Neutrophil (primary cell): Measurements from ENCODE around the gene CD248.

ENCODE experiments used
- H3K27ac ChIP-seq: fragments of 200-600 bp; sonication (generic); 2 replicates; pipeline ENCODE4 v1.5.1; 2016; ENCODE audit warnings: mild to moderate bottlenecking, moderate library complexity
- H3K27me3 ChIP-seq: fragments of 200-600 bp; sonication (generic); 2 replicates; pipeline ENCODE4 v1.6.0; 2016; ENCODE audit warnings: mild to moderate bottlenecking
- H3K36me3 ChIP-seq: fragments of 200-600 bp; sonication (generic); 2 replicates; pipeline ENCODE4 v1.5.1; 2017
- H3K4me1 ChIP-seq, 2 experiments: fragments of 200-600 bp in 1 of 2; sonication (generic) in 1 of 2; 1 replicate in 1 of 2; 2 replicates in 1 of 2; pipeline versions ENCODE4 v1.5.1 to v1.6.1; 2013 to 2016; ENCODE audit warnings: low read depth in 1 of 2, low read length in 1 of 2, mild to moderate bottlenecking in 1 of 2, moderate library complexity in 1 of 2; ENCODE audit not compliant: control insufficient read depth in 1 of 2, insufficient read depth in 1 of 2
- H3K4me3 ChIP-seq, 2 experiments: fragments of 200-600 bp in 1 of 2; sonication (generic) in 1 of 2; 1 replicate in 1 of 2; 2 replicates in 1 of 2; pipeline ENCODE4 v1.5.1; 2013 to 2016; ENCODE audit warnings: low read depth in 1 of 2, low read length in 1 of 2, mild to moderate bottlenecking in 1 of 2, moderate library complexity in 1 of 2
- H3K9me3 ChIP-seq: fragments of 200-600 bp; sonication (generic); 2 replicates; pipeline ENCODE4 v1.5.1; 2016
- TF ChIP-seq, protein P1 (sequence below): fragments of 200-600 bp; sonication (generic); IDR thresholded peaks from 2 replicates; pipeline ENCODE4 v1.5.1; 2016; ENCODE audit warnings: antibody characterized with exemption

The CD248 gene

DNA sequence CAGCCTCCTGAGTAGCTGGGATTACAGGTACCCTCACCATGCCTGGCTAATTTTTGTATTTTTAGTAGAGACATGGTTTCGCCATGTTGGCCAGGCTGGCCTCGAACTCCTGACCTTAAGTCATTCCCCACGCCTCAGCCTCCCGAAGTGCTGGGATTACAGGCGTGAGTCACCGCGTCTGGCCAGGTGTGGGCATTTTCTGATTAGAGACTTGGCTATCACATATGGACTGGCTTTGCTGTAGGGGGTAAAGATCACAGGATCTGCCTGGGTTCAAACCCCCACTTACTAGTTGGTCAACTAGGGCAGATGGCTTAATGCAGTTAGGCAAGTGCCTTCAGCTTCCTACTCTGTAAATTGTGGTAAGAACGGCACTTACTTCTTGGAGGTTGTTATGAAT is 6.5 kb downstream of the CD248 start:
- H3K27me3 ChIP-seq: peaks cover 66% of the 10 kb centered on the region
- TF ChIP-seq, protein P1, sequence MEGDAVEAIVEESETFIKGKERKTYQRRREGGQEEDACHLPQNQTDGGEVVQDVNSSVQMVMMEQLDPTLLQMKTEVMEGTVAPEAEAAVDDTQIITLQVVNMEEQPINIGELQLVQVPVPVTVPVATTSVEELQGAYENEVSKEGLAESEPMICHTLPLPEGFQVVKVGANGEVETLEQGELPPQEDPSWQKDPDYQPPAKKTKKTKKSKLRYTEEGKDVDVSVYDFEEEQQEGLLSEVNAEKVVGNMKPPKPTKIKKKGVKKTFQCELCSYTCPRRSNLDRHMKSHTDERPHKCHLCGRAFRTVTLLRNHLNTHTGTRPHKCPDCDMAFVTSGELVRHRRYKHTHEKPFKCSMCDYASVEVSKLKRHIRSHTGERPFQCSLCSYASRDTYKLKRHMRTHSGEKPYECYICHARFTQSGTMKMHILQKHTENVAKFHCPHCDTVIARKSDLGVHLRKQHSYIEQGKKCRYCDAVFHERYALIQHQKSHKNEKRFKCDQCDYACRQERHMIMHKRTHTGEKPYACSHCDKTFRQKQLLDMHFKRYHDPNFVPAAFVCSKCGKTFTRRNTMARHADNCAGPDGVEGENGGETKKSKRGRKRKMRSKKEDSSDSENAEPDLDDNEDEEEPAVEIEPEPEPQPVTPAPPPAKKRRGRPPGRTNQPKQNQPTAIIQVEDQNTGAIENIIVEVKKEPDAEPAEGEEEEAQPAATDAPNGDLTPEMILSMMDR: no peak
- H3K4me3 ChIP-seq: no peak overlapping the region
- H3K9me3 ChIP-seq: no peaks in the 10 kb centered on the region
- no peak overlapping the region for H3K27ac ChIP-seq
- H3K36me3 ChIP-seq: no peaks in the 10 kb centered on the region
- H3K4me1 ChIP-seq: peaks cover 16 to 22% of the 10 kb centered on the region in 2 experiments

DNA sequence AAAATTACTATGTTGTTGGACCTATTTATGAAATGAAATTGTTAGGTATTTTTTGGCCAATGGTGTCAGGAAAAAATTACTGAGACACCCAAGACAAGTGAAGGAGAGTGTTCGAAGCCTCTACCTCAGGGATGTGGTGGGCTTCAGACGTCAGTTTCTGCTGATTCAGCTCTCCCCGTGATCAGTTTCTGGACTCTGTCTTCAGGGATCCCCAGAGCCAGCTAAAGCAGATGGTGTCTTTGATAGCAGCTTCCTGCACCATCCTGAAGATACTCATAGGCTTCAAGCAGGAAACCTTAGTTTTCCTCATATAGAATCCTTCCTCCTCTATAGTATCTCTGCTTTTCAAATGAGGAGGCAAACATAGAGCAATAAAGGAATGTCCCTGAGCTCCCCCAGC is 7.4 kb downstream of the CD248 start:
- Histone ChIP-seq H3K27ac (no peak overlapping the region), H3K9me3 (no peaks in the 10 kb centered on the region), H3K36me3 (no peaks in the 10 kb centered on the region), H3K4me1 (peaks cover 16 to 22% of the 10 kb centered on the region in 2 experiments), H3K4me3 (no peak overlapping the region), H3K27me3 (peaks cover 58% of the 10 kb centered on the region)
- TF ChIP-seq, protein P1: no peak

DNA sequence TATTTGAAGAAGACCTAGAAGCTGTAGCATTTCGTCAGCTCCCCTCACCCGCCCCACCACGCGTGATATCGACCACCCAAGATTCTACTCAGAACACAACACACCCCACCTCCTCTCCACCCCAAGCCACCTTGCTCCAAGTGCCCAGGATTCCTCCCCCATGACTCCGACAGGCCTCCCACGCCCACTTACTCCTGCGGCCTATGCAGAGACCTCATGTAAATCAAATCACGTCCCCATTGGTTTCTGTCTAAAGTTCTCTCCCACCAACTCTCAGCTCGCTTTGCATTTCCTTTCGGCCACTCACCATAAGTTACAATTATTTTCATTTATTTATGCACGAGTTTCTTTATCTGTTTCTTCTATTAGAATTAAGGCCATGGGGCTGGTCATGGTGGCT is 14.2 kb downstream of the CD248 start:
- H3K4me1 ChIP-seq: no peaks in the 10 kb centered on the region
- no peak overlapping the region for H3K27ac ChIP-seq
- H3K27me3 ChIP-seq: peaks cover 9% of the 10 kb centered on the region
- no peaks in the 10 kb centered on the region for H3K9me3 ChIP-seq
- H3K36me3 ChIP-seq: no peaks in the 10 kb centered on the region
- TF ChIP-seq, protein P1: no peak
- H3K4me3 ChIP-seq: no peak overlapping the region

DNA sequence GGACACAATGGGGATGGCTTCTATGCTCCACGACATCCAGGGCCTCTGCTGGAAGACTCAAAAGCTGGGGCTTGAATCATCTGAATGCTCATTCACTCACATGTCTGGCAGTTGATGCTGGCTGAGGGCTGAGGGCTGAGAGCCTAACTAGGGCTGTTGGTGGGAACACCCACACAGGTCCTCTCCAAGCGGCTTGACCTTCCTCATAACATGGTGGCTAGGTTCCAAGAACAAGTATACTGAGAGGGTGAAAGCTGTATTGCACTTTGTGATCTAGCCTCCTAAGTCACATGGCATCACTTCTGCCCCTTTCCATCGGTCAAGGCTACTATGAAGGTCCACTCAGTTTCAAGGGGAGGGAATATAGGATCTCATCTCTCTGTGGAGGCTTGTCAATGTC is 17.7 kb downstream of the CD248 start:
- no peak overlapping the region for H3K27ac ChIP-seq
- H3K36me3 ChIP-seq: no peaks in the 10 kb centered on the region
- H3K4me1 ChIP-seq: no peaks in the 10 kb centered on the region
- H3K9me3 ChIP-seq: no peaks in the 10 kb centered on the region
- peaks cover 36% of the 10 kb centered on the region for H3K27me3 ChIP-seq
- TF ChIP-seq, protein P1: no peak
- no peak overlapping the region for H3K4me3 ChIP-seq

DNA sequence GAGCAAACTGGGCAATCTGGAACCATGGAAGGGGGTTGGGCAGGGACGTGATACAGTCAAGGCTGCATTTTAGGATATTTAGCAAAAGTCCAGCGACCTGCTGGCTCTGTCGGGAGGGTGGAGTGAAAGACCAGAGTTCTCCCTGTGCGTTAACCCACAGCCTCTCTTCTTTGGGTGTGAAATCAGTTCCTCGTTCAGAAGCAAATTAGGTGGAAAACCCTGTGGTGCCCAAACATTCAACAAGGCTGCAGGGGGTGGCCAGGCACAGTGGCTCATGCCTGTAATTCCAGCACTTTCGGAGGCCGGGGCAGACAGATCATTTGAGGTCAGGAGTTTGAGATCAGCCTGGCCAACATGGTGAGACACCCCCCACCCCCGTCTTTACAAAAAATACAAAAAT is 19.2 kb downstream of the CD248 start:
- Histone ChIP-seq H3K4me1 (no peaks in the 10 kb centered on the region), H3K36me3 (no peaks in the 10 kb centered on the region), H3K9me3 (no peaks in the 10 kb centered on the region), H3K27me3 (peaks cover 51% of the 10 kb centered on the region), H3K27ac (no peak overlapping the region), H3K4me3 (no peak overlapping the region)
- TF ChIP-seq, protein P1: no peak
